LNCaP clone FGC (cell line): ENCODE data around the gene PLTP.
"Not testable (repeated sequence)": the region's sequence is repeated elsewhere in the genome, so short reads cannot be mapped to it uniquely, and the experiment has no call there.

Experiments
- DNase-seq: peaks from one replicate; pipeline ENCODE4 v3.0.0-alpha.2; 2011; ENCODE audit warnings: low read depth
- H3K4me3 ChIP-seq: 2 replicates; pipeline ENCODE4 v1.5.1; 2011; ENCODE audit warnings: mild to moderate bottlenecking, low read depth, low read length, control low read depth
- CTCF ChIP-seq: IDR thresholded peaks from 2 replicates; pipeline ENCODE4 v1.5.1; 2012; ENCODE audit warnings: mild to moderate bottlenecking; ENCODE audit not compliant: control insufficient read depth, insufficient read depth; ENCODE audit errors: extremely low read depth

The PLTP gene

GRCh38 chr20:45911486-45912343 lies at the start of gene PLTP:
TSS of gene PLTP (minus strand) at chr20:45912155. CDS start at chr20:45911452, 703 bp downstream.
- no peak for DNase-seq
- no peak within 1 kb of the TSS for H3K4me3 ChIP-seq
- no peak for TF ChIP-seq CTCF

- no peak for TF ChIP-seq CTCF
- DNase-seq, result no peak
- H3K4me3 ChIP-seq, result no peak overlapping the region
These were observed 48.1 kb upstream of the PLTP start for GRCh38 chr20:45959956-45960630.

GRCh38 chr20:45959126-45959525 lies 47.2 kb upstream of the PLTP start:
- no peak for TF ChIP-seq CTCF

GRCh38 chr20:45958593-45958992 lies 46.6 kb upstream of the PLTP start:
- no peak for TF ChIP-seq CTCF
- H3K4me3 ChIP-seq, result no peak overlapping the region
- DNase-seq, result no peak

More at GRCh38 chr20:45959126-45959525, 47.2 kb upstream of the PLTP start:
- no peak for DNase-seq
- no peak overlapping the region for H3K4me3 ChIP-seq

- no peak for DNase-seq
- H3K4me3 ChIP-seq, result no peak overlapping the region
- TF ChIP-seq CTCF, result no peak
These were observed 45.3 kb upstream of the PLTP start for GRCh38 chr20:45957021-45957941.

- not testable (repeated sequence) for DNase-seq, H3K4me3 ChIP-seq
These were observed 44.4 kb upstream of the PLTP start for GRCh38 chr20:45956326-45956725.

- no peak for DNase-seq
- TF ChIP-seq CTCF, result no peak
- no peak overlapping the region for H3K4me3 ChIP-seq
These were observed 41.7 kb upstream of the PLTP start for GRCh38 chr20:45953672-45954071.
